Mesothelial cell of epicardium (in vitro differentiated cells): ENCODE data around the gene PDE2A. TPM values are rescaled to one million over a fixed set of nuclear protein-coding genes. Genes with fewer than 3 reads are reported as not detected.

ENCODE experiments used
- DNase-seq, 2 experiments: peaks; one replicate each; pipeline ENCODE4 v3.0.0; 2021; ENCODE audit warnings: low spot score in 2 of 2; ENCODE audit not compliant: unreplicated experiment in 2 of 2
- H3K27ac Mint-ChIP-seq: 2 replicates; pipeline ENCODE4 v1.8.0; 2021; ENCODE audit warnings: mixed read lengths
- H3K27me3 Mint-ChIP-seq: 2 replicates; pipeline ENCODE4 v1.8.0; 2021; ENCODE audit warnings: low read depth, mixed read lengths
- H3K36me3 Mint-ChIP-seq: 2 replicates; pipeline ENCODE4 v1.8.0; 2021; ENCODE audit warnings: mixed read lengths
- H3K4me1 Mint-ChIP-seq: 2 replicates; pipeline ENCODE4 v1.8.0; 2021; ENCODE audit warnings: mixed read lengths
- H3K4me3 Mint-ChIP-seq: 2 replicates; pipeline ENCODE4 v1.8.0; 2021; ENCODE audit warnings: mild to moderate bottlenecking, moderate library complexity, mixed read lengths
- H3K9me3 Mint-ChIP-seq: 2 replicates; pipeline ENCODE4 v1.8.0; 2021; ENCODE audit warnings: mixed read lengths
- total RNA-seq: library from RNA; stranded (reverse); gene quantifications from 3 replicates; pipeline ENCODE4 v1.2.1, GENCODE V29; 2021
- TF ChIP-seq, protein P1 (sequence below): fragments of 200-600 bp; sonication (generic); IDR thresholded peaks from one replicate; pipeline ENCODE4 v1.5.0; 2021; ENCODE audit warnings: antibody characterized with exemption; ENCODE audit not compliant: unreplicated experiment

PDE2A gene
- total RNA-seq, 1 donor from 2014 or later: 1.1 TPM

DNA sequence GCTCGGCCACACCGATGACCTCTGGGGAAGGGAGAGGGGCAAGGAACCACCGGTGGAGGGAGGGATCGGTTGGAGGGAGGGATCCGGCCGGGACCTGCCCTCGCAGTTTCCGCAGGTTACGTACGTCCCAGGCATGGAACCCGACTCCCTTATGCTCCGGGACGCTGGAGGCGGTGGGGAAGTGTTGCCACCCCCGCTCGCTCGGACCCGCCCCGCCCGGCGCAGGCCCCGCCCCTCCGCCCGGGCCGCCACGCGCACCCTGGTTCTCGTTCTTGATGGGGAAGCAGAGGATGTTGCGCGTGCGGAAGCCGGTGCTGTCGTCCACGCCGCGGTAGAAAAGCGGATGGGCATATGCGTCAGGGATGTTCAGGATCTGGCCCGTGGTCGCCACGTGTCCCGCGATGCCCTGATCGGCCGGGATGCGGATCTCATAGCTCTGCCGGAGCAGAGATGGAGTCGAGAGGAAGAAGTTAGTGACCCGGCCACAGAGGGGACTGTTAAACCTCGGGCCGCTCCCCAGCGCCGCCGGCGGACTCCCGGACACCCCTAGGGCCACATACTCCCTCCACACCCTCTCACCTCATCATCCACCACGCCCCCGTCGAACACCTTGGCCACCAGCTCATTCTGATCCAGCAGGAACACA is 89.8 kb downstream of the PDE2A start:
- no peak overlapping the region for H3K27ac Mint-ChIP-seq
- TF ChIP-seq, protein P1, sequence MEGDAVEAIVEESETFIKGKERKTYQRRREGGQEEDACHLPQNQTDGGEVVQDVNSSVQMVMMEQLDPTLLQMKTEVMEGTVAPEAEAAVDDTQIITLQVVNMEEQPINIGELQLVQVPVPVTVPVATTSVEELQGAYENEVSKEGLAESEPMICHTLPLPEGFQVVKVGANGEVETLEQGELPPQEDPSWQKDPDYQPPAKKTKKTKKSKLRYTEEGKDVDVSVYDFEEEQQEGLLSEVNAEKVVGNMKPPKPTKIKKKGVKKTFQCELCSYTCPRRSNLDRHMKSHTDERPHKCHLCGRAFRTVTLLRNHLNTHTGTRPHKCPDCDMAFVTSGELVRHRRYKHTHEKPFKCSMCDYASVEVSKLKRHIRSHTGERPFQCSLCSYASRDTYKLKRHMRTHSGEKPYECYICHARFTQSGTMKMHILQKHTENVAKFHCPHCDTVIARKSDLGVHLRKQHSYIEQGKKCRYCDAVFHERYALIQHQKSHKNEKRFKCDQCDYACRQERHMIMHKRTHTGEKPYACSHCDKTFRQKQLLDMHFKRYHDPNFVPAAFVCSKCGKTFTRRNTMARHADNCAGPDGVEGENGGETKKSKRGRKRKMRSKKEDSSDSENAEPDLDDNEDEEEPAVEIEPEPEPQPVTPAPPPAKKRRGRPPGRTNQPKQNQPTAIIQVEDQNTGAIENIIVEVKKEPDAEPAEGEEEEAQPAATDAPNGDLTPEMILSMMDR: no peak
- no peaks in the 10 kb centered on the region for H3K36me3 Mint-ChIP-seq
- peak overlapping the region; percentile 46 for H3K4me3 Mint-ChIP-seq
- H3K9me3 Mint-ChIP-seq: no peaks in the 10 kb centered on the region
- H3K4me1 Mint-ChIP-seq: peaks cover 6% of the 10 kb centered on the region
- DNase-seq: peak in 1 of 2 experiments; percentile 51
- peaks cover 92% of the 10 kb centered on the region for H3K27me3 Mint-ChIP-seq

DNA sequence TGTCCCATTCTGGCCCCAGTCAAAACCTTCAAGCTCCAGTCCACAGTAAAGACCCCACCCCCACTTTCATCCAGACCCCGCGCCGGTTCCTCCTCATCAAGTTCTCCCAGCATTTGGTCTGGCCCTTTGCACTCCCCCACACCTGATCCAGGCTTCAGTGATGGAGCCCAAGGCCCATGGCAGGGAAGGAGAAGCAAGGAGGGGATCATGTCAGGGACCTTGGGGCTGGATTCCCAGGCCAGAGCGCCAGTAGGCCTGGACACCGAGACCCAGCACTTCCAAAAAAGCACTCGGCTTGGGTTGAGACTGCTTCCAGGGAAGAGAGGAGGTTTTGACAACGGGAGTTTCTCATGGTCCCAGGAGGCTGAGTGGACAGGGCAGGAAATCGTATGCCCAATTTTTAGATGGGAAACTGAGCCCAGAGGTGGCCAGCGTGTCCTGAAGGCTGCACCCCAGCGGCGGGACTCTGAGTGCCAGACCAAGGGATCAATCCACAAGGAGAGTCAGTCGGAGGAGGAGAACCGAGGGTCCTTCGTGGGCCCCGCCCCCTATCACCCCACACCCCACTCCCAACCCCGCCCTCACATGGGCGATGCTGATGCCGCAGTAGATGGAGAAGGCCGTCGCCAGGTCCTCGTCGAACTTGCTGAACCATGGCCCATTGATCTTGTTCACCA is 90.5 kb downstream of the PDE2A start:
- TF ChIP-seq, protein P1: no peak
- no peak for DNase-seq
- Mint-ChIP-seq H3K27me3 (peaks cover 85% of the 10 kb centered on the region), H3K9me3 (no peaks in the 10 kb centered on the region), H3K4me3 (peak overlapping the region; percentile 24), H3K36me3 (no peaks in the 10 kb centered on the region), H3K27ac (no peak overlapping the region), H3K4me1 (peaks cover 6% of the 10 kb centered on the region)

DNA sequence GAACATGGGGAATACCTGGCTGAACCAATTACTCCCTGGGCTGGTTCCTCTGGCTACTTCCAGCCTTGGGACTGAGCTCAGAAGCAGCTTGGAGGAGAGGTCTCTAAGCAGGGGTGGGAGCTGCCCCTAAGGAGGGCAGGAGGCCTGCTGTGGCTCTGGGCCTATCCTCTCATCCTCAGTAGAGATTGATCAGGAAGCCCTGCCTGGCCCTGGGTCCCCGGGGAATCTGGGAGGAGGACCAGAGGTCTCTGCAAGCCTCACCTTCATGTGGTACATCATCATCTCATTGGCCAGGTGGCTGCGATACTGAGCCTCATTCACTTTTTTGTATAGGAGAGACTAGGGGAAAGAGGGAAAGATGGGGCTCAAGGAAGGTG is 91.1 kb downstream of the PDE2A start:
- no peak for DNase-seq
- Mint-ChIP-seq H3K36me3 (no peaks in the 10 kb centered on the region), H3K4me1 (peaks cover 6% of the 10 kb centered on the region), H3K27ac (no peak overlapping the region), H3K27me3 (peaks cover 79% of the 10 kb centered on the region), H3K9me3 (no peaks in the 10 kb centered on the region), H3K4me3 (no peak overlapping the region)
- TF ChIP-seq, protein P1: no peak

DNA sequence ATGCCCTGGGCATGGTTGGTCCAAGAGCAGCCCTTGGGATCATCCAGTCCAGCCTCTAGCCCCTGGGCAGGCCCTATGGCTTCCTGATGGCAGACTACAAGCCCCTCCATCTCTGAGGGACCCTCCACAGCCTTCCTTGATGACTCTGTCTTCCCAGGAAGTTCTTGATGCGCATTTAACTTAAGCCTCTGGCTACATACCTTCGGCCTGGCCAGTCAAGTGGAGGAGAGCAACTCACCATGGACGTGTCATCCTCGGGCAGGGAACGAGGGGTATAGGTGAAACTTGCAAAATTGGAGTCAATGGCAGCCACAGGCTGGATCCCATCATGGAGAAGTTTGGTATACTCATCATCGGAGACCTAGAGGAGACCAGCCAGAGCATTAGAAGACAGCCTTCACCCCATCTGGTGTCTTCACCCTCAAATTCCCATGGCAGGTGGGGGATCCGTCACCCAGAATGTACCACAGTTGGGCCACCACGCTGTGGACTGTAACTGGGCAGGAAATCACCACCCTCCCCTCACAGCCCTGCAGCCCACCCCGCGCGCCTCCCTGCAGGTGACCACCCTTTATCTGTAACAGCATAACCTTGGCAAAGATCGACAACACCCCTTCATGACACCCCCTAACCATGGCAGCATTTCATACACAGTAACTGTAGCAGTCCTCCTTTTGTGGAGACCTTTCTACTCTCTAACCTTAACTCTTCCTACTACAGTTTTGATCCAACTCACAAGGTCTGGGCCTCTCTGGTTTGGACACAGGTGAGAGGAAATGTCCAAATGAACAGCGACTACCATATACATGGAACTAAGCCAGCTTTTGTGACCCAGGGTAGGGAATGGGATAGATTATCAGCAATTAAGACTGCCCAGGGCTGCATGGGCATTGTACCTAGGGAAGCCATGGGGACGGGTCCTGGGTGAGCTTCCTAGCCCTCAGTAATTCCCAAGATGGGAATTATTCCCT is 91.7 kb downstream of the PDE2A start:
- DNase-seq: no peak
- Mint-ChIP-seq H3K27ac (no peak overlapping the region), H3K9me3 (no peaks in the 10 kb centered on the region), H3K4me3 (no peak overlapping the region), H3K4me1 (peaks cover 6% of the 10 kb centered on the region), H3K36me3 (no peaks in the 10 kb centered on the region), H3K27me3 (peaks cover 73% of the 10 kb centered on the region)
- TF ChIP-seq, protein P1: no peak

DNA sequence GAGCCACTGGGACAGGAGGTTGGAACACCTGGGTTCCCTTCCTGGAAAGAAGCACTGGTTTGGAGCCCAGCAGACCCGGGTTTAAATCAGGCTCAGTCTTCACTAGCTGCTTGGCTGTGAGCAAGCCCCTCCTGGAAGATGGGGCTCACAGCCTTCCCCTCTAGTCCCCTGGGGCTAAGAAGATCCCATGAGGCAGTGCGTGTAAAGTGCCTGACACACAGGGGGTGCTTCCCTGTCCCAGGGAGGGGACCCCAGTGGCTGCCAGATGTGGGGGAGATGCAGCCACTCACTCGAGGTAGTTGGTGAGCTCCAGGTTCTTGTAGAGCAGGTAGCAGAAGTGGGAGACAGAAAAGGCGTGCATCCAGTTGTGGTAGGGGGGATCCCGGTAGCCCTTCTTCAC is 93.2 kb downstream of the PDE2A start:
- Mint-ChIP-seq H3K27ac (no peak overlapping the region), H3K4me3 (no peak overlapping the region), H3K4me1 (peaks cover 6% of the 10 kb centered on the region), H3K9me3 (no peaks in the 10 kb centered on the region), H3K27me3 (peaks cover 59% of the 10 kb centered on the region), H3K36me3 (no peaks in the 10 kb centered on the region)
- DNase-seq: no peak
- TF ChIP-seq, protein P1: no peak
